Panc1 (cell line): Measurements from ENCODE around the gene GAN. TPM values are rescaled to one million over a fixed set of nuclear protein-coding genes. Genes with fewer than 3 reads are reported as not detected.

Source experiments
- ATAC-seq: fragments of 200-7000 bp; cut with Tn5 transposase; 2 replicates; pipeline ENCODE4 v1.9.1; 2020; ENCODE audit warnings: mild to moderate bottlenecking, moderate library complexity
- BruUV-seq: library from RNA; stranded (reverse); fragments of 400-500 nt; replicated peaks from 2 replicates; lab custom pipeline; 2021; lab: Mats Ljungman, UMichigan
- CTCF ChIA-PET: fragments of 300-600 bp; sonication (Branson Sonifier 250); formaldehyde crosslinking; loops from one replicate; lab custom pipeline; 2022; ENCODE audit warnings: antibody characterized with exemption; lab: Charles Lee
- POLR2A ChIA-PET: fragments of 300-600 bp; sonication (Branson Sonifier 250); formaldehyde crosslinking; loops from one replicate; lab custom pipeline; 2022; ENCODE audit warnings: antibody characterized with exemption; lab: Charles Lee
- DNase-seq: peaks from one replicate; pipeline ENCODE4 v3.0.0-alpha.2; 2010; ENCODE audit warnings: low read depth, low spot score
- H3K27ac ChIP-seq: 2 replicates; pipeline ENCODE4 v1.5.1; 2011; ENCODE audit warnings: mild to moderate bottlenecking, low read length, inconsistent platforms
- H3K27me3 ChIP-seq: fragments of 200-500 bp; sonication (Bioruptor generic); 2 replicates; pipeline ENCODE4 v1.6.0; 2014; ENCODE audit warnings: low read length, inconsistent platforms; ENCODE audit not compliant: control insufficient read depth, insufficient read depth
- H3K36me3 ChIP-seq: fragments of 200-500 bp; sonication (Bioruptor generic); 2 replicates; pipeline ENCODE4 v1.5.1; 2014; ENCODE audit warnings: inconsistent platforms, mild to moderate bottlenecking, low read length, moderate library complexity; ENCODE audit not compliant: control insufficient read depth, insufficient read depth
- H3K4me1 ChIP-seq: 2 replicates; pipeline ENCODE4 v1.5.1; 2011; ENCODE audit warnings: inconsistent platforms, mild to moderate bottlenecking, low read length, moderate library complexity; ENCODE audit not compliant: control insufficient read depth, insufficient read depth
- H3K4me3 ChIP-seq, 2 experiments: 2 replicates each; pipeline ENCODE4 v1.5.1; 2011 to 2012; ENCODE audit warnings: low read depth in 2 of 2, low read length in 2 of 2, mild to moderate bottlenecking in 2 of 2, inconsistent platforms in 1 of 2, moderate library complexity in 1 of 2
- H3K9me3 ChIP-seq: fragments of 200-500 bp; sonication (Bioruptor generic); 2 replicates; pipeline ENCODE4 v1.5.1; 2014; ENCODE audit warnings: low read depth, mild to moderate bottlenecking, inconsistent platforms, low read length, moderate library complexity; ENCODE audit not compliant: control insufficient read depth, insufficient read depth
- CTCF ChIP-seq: fragments of 450-650 bp; IDR thresholded peaks from 2 replicates; pipeline ENCODE4 v1.5.1; 2017; ENCODE audit warnings: mild to moderate bottlenecking
- POLR2AphosphoS5 ChIP-seq: IDR thresholded peaks from 2 replicates; pipeline ENCODE4 v1.6.1; 2012; ENCODE audit warnings: mild to moderate bottlenecking, low read depth, low read length, moderate library complexity
- REST ChIP-seq, 2 experiments: IDR thresholded peaks; 2 replicates each; pipeline ENCODE4 v1.6.1; 2011 to 2012; ENCODE audit warnings: low read depth in 2 of 2, control low read depth in 1 of 2, low read length in 1 of 2, mild to moderate bottlenecking in 1 of 2, moderate library complexity in 1 of 2; ENCODE audit not compliant: insufficient read depth in 1 of 2
- SIN3A ChIP-seq: IDR thresholded peaks from 2 replicates; pipeline ENCODE4 v1.6.1; 2012; ENCODE audit warnings: low read depth, mild to moderate bottlenecking, low read length, moderate library complexity, borderline replicate concordance; ENCODE audit not compliant: insufficient read depth
- TCF7L2 ChIP-seq: IDR thresholded peaks from 2 replicates; pipeline ENCODE4 v1.6.1; 2011; ENCODE audit warnings: mild to moderate bottlenecking, low read depth, low read length, inconsistent platforms
- in situ Hi-C: cut with HindIII; loops from 2 replicates; pipeline ENCODE4 v1.10.0; 2016; ENCODE audit warnings: low sequenced_read_pairs, low pct_unique_long_range_greater_than_20kb
- intact Hi-C: fragments of 100-400 bp; cut with micrococcal nuclease; formaldehyde crosslinking; loops from one replicate; pipeline ENCODE4 v1.10.0; 2022; ENCODE audit not compliant: unreplicated experiment
- total RNA-seq: library from RNA; stranded (reverse); gene quantifications from one replicate; pipeline ENCODE4 v1.2.1, GENCODE V29; 2021; ENCODE audit not compliant: unreplicated experiment

GAN gene
- total RNA-seq, 1 experiment from 2014 or later: 9.1 TPM

GRCh38 chr16:81265658-81266451 lies 48.9 kb upstream of the GAN start:
- Histone ChIP-seq H3K4me3 (no peak overlapping the region), H3K4me1 (no peaks in the 10 kb centered on the region), H3K27ac (no peak overlapping the region), H3K9me3 (no peaks in the 10 kb centered on the region), H3K27me3 (no peaks in the 10 kb centered on the region), H3K36me3 (no peaks in the 10 kb centered on the region)
- ATAC-seq (no peak), DNase-seq (no peak)
- in situ Hi-C loops: no loop called here
- intact Hi-C loops: no loop called here
- no TSS peak for BruUV-seq
- TF ChIP-seq SIN3A (no peak), TCF7L2 (no peak), REST (IDR thresholded peaks at IDR 0.05; ENCODE audit: insufficient read depth in 1 of 2, low read depth in 2 of 2, low read length in 1 of 2) (no peak), CTCF (no peak), POLR2AphosphoS5 (no peak)
- ChIA-PET CTCF (interaction anchor here (0.5 kb wide), 1 partner anchor 61 kb away, joined by 3 read pairs; no protein-coding TSS in a partner anchor), POLR2A (no interaction called here)

- H3K4me1 ChIP-seq: no peaks in the 10 kb centered on the region
- BruUV-seq: no TSS peak
- CTCF ChIA-PET: no interaction called here
- DNase-seq: no peak
- no peaks in the 10 kb centered on the region for H3K27me3 ChIP-seq
- no peaks in the 10 kb centered on the region for H3K9me3 ChIP-seq
- in situ Hi-C loops: no loop called here
- POLR2A ChIA-PET: no interaction called here
- intact Hi-C loops: no loop called here
- H3K4me3 ChIP-seq: no peak overlapping the region
- H3K36me3 ChIP-seq: no peaks in the 10 kb centered on the region
- no peak for ATAC-seq
- TF ChIP-seq POLR2AphosphoS5 (no peak), REST (IDR thresholded peaks at IDR 0.05; ENCODE audit: insufficient read depth in 1 of 2, low read depth in 2 of 2, low read length in 1 of 2) (no peak), CTCF (no peak), TCF7L2 (no peak), SIN3A (no peak)
- no peak overlapping the region for H3K27ac ChIP-seq
Observed at GRCh38 chr16:81266680-81267095, 48.1 kb upstream of the GAN start.
